H1 (cell line): ENCODE measurements around the gene ASCL2. TPM values are rescaled to one million over a fixed set of nuclear protein-coding genes. Genes with fewer than 3 reads are reported as not detected.

Experiments used
- CTCF ChIA-PET: fragments of 300-600 bp; sonication (Branson Sonifier 250); formaldehyde crosslinking; loops from one replicate; lab custom pipeline; 2021; ENCODE audit not compliant: partially characterized antibody; lab: Charles Lee
- POLR2A ChIA-PET: fragments of 300-600 bp; sonication (Branson Sonifier 250); formaldehyde crosslinking; loops from one replicate; lab custom pipeline; 2021; ENCODE audit warnings: inconsistent platforms; ENCODE audit not compliant: partially characterized antibody; lab: Charles Lee
- DNase-seq, 2 experiments: peaks; one replicate each; pipeline versions ENCODE4 v3.0.0 to v3.0.0-alpha.2; 2010 to 2022; ENCODE audit warnings: low spot score in 2 of 2, low read depth in 1 of 2, mixed read lengths in 1 of 2
- FAIRE-seq: peaks from 2 replicates; lab custom pipeline; 2011; peaks lifted over from hg19 to GRCh38; lab: Jason Lieb, UNC
- H2AFZ ChIP-seq: 2 replicates; pipeline ENCODE4 v1.8.1; 2012; ENCODE audit warnings: low read length, inconsistent platforms
- H2AK5ac ChIP-seq: 2 replicates; pipeline ENCODE4 v1.6.1; 2013; ENCODE audit warnings: low read depth, low read length
- H2BK120ac ChIP-seq: replicated peaks from 2 replicates; pipeline ENCODE3; 2013; ENCODE audit warnings: low read depth, low read length, inconsistent platforms
- H2BK12ac ChIP-seq: 2 replicates; pipeline ENCODE4 v1.6.1; 2013; ENCODE audit warnings: low read depth, low read length
- H2BK15ac ChIP-seq: 2 replicates; pipeline ENCODE4 v1.6.1; 2013; ENCODE audit warnings: low read length
- H2BK20ac ChIP-seq: 2 replicates; pipeline ENCODE4 v1.6.1; 2013; ENCODE audit warnings: low read length
- H2BK5ac ChIP-seq: 2 replicates; pipeline ENCODE4 v1.6.1; 2013; ENCODE audit warnings: low read depth, low read length
- H3K14ac ChIP-seq: 2 replicates; pipeline ENCODE4 v1.6.1; 2013; ENCODE audit warnings: inconsistent platforms; ENCODE audit not compliant: insufficient read length
- H3K18ac ChIP-seq: 2 replicates; pipeline ENCODE4 v1.6.1; 2013; ENCODE audit warnings: low read length; ENCODE audit errors: extremely low read depth
- H3K23ac ChIP-seq: 2 replicates; pipeline ENCODE4 v1.6.1; 2013; ENCODE audit warnings: inconsistent platforms; ENCODE audit not compliant: insufficient read length
- H3K23me2 ChIP-seq: 2 replicates; pipeline ENCODE4 v1.6.1; 2013; ENCODE audit warnings: low read depth, low read length
- H3K27ac ChIP-seq: 2 replicates; pipeline ENCODE4 v1.6.1; 2011; ENCODE audit warnings: low read depth, low read length, inconsistent platforms
- H3K27me3 ChIP-seq, 4 experiments: replicated peaks in 1 of 4; 1 replicate in 1 of 4; 2 replicates in 3 of 4; pipeline versions ENCODE4 v1.6.1 to v1.8.1; 2011 to 2013; ENCODE audit warnings: low read length in 3 of 4, mild to moderate bottlenecking in 3 of 4, inconsistent platforms in 2 of 4, mixed read lengths in 2 of 4, moderate library complexity in 1 of 4; ENCODE audit not compliant: control insufficient read depth in 3 of 4, insufficient read depth in 3 of 4; ENCODE audit errors: extremely low read depth in 1 of 4
- H3K36me3 ChIP-seq, 4 experiments: 2 replicates each; pipeline versions ENCODE4 v1.6.1 to v1.8.1; 2011 to 2013; ENCODE audit warnings: mild to moderate bottlenecking in 4 of 4, low read length in 3 of 4, moderate library complexity in 2 of 4, control low read depth in 1 of 4, inconsistent platforms in 1 of 4; ENCODE audit not compliant: insufficient read depth in 4 of 4, control insufficient read depth in 2 of 4
- H3K4ac ChIP-seq: replicated peaks from 2 replicates; pipeline ENCODE3; 2013; ENCODE audit warnings: low read length, low read depth, mixed read lengths, inconsistent platforms; ENCODE audit not compliant: insufficient read length
- H3K4me1 ChIP-seq, 4 experiments: replicated peaks in 1 of 4; 1 replicate in 1 of 4; 2 replicates in 3 of 4; pipeline versions ENCODE4 v1.6.1 to v1.8.1; 2011 to 2013; ENCODE audit warnings: low read length in 3 of 4, inconsistent platforms in 2 of 4, mixed read lengths in 1 of 4; ENCODE audit not compliant: insufficient read depth in 4 of 4, control insufficient read depth in 3 of 4
- H3K4me2 ChIP-seq, 2 experiments: 2 replicates each; pipeline versions ENCODE4 v1.6.1 to v1.8.1; 2011 to 2013; ENCODE audit warnings: low read depth in 2 of 2, low read length in 2 of 2, control low read depth in 1 of 2, inconsistent platforms in 1 of 2, mild to moderate bottlenecking in 1 of 2; ENCODE audit not compliant: insufficient read depth in 1 of 2
- H3K4me3 ChIP-seq, 4 experiments: fragments of 200-600, 300-600 bp in 1 of 4; sonication (generic), shearing (Covaris generic), sonication (Bioruptor Twin) in 1 of 4; 2 replicates each; pipeline versions ENCODE4 v1.5.1 to v1.8.1; 2011 to 2016; ENCODE audit warnings: low read length in 4 of 4, low read depth in 3 of 4, control low read depth in 2 of 4, inconsistent platforms in 2 of 4, mild to moderate bottlenecking in 2 of 4, mixed read lengths in 1 of 4, moderate library complexity in 1 of 4; ENCODE audit not compliant: insufficient read depth in 2 of 4; ENCODE audit errors: extremely low read depth in 1 of 4
- H3K56ac ChIP-seq: replicated peaks from 2 replicates; pipeline ENCODE3; 2013; ENCODE audit warnings: low read depth, mild to moderate bottlenecking, mixed read lengths, low read length, inconsistent platforms; ENCODE audit not compliant: insufficient read length
- H3K79me1 ChIP-seq: 2 replicates; pipeline ENCODE4 v1.6.1; 2013; ENCODE audit warnings: low read depth, low read length, control low read depth
- H3K79me2 ChIP-seq, 2 experiments: 2 replicates each; pipeline versions ENCODE4 v1.6.1 to v1.8.1; 2012 to 2013; ENCODE audit warnings: low read length in 2 of 2, mild to moderate bottlenecking in 2 of 2, inconsistent platforms in 1 of 2; ENCODE audit not compliant: insufficient read depth in 2 of 2, control insufficient read depth in 1 of 2
- H3K9ac ChIP-seq, 4 experiments: replicated peaks in 1 of 4; 1 replicate in 1 of 4; 2 replicates in 3 of 4; pipeline versions ENCODE4 v1.6.1 to v1.8.1; 2011 to 2013; ENCODE audit warnings: low read depth in 3 of 4, low read length in 3 of 4, control low read depth in 2 of 4, mild to moderate bottlenecking in 2 of 4, moderate library complexity in 2 of 4, inconsistent platforms in 1 of 4; ENCODE audit errors: extremely low read depth in 1 of 4
- H3K9me3 ChIP-seq, 2 experiments: 2 replicates each; pipeline versions ENCODE4 v1.6.1 to v1.8.1; 2012 to 2013; ENCODE audit warnings: mild to moderate bottlenecking in 2 of 2, moderate library complexity in 2 of 2, control low read depth in 1 of 2, inconsistent platforms in 1 of 2, low read depth in 1 of 2, low read length in 1 of 2, mixed read lengths in 1 of 2; ENCODE audit not compliant: insufficient read depth in 2 of 2
- H4K20me1 ChIP-seq, 2 experiments: replicated peaks in 1 of 2; 2 replicates each; pipeline versions ENCODE3 to v1.8.1; 2011 to 2013; ENCODE audit warnings: inconsistent platforms in 2 of 2, low read length in 2 of 2, mild to moderate bottlenecking in 1 of 2; ENCODE audit not compliant: insufficient read depth in 2 of 2, control insufficient read depth in 1 of 2
- H4K5ac ChIP-seq: 2 replicates; pipeline ENCODE4 v1.6.1; 2013; ENCODE audit warnings: low read length, low read depth, mixed read lengths, inconsistent platforms; ENCODE audit not compliant: insufficient read length
- H4K8ac ChIP-seq: 2 replicates; pipeline ENCODE4 v1.8.0; 2013; ENCODE audit warnings: mild to moderate bottlenecking, moderate library complexity, low read length, inconsistent platforms; ENCODE audit not compliant: insufficient read depth; ENCODE audit errors: extremely low read depth
- H4K91ac ChIP-seq: replicated peaks from 2 replicates; pipeline ENCODE3; 2013; ENCODE audit warnings: low read length, mixed read lengths, inconsistent platforms; ENCODE audit not compliant: insufficient read length
- TCF12 ChIP-seq: IDR thresholded peaks from 2 replicates; pipeline ENCODE4 v1.6.1; 2011; ENCODE audit warnings: low read depth, mild to moderate bottlenecking, low read length
- WGBS, 2 experiments: shearing (Covaris generic) in 1 of 2; methylation state at CpG; one replicate each; pipeline versions ENCODE4 v1.1.6 to v1.1.7; 2013 to 2015; ENCODE audit warnings: low lambda C conversion rate in 2 of 2, mixed read lengths in 2 of 2, inconsistent platforms in 1 of 2, low coverage in 1 of 2, missing lambda C conversion rate in 1 of 2; ENCODE audit not compliant: insufficient replicate concordance in 2 of 2, insufficient coverage in 1 of 2, insufficient read length in 1 of 2; ENCODE audit errors: extremely low coverage in 1 of 2, missing lambda C conversion rate in 1 of 2; 5-methylcytosine and 5-hydroxymethylcytosine counted together
- polyA plus RNA-seq, 7 experiments: library from polyadenylated mRNA; depleted of rRNA in 3 of 7; stranded (reverse) in 5 of 7; unstranded in 2 of 7; fragments of >200 nt in 5 of 7; fragments of 200-250 nt in 2 of 7; gene quantifications; 1 replicate in 5 of 7; 2 replicates in 1 of 7; 4 replicates in 1 of 7; pipeline versions ENCODE4 v1.2.1 to v1.2.3, GENCODE V29; 2011 to 2013; ENCODE audit warnings: missing spikeins in 2 of 7, mixed read lengths in 2 of 7
- total RNA-seq: library from RNA; stranded (reverse); fragmentation: NEBNext Ultra II Directional; extraction: Animal tissue kit (Norgen Biotek cat#: 25700); gene quantifications from 2 replicates; pipeline ENCODE4 v1.2.1, GENCODE V29; 2021

The ASCL2 gene
- total and polyA plus RNA-seq, 2 of the 8 experiments (the other 6 are each of a cell fraction or from before 2014, with no cell fraction given) = 0.51 to 0.56 TPM

- no peak overlapping the region for H2BK5ac ChIP-seq
- no peaks in the 10 kb centered on the region for H3K79me1 ChIP-seq
- no peak for FAIRE-seq
- no peak overlapping the region for H2BK20ac ChIP-seq
- peaks cover 0 to 6% (median 0%) of the 10 kb centered on the region in 4 experiments; a peak in 1 of 8 replicates for H3K36me3 ChIP-seq
- H4K8ac ChIP-seq = no peak overlapping the region
- no peak overlapping the region for H3K56ac ChIP-seq
- H3K4me3 ChIP-seq = no peak overlapping the region
- H3K4ac ChIP-seq = no peak overlapping the region
- H2BK15ac ChIP-seq = no peak overlapping the region
- H3K23me2 ChIP-seq = peaks cover 8% of the 10 kb centered on the region; the same call in 1 of the 2 replicates
- ChIA-PET CTCF (interaction anchor here (1.0 to 2.2 kb wide), 8 partner anchors 16 to 116 kb away, joined by 3 to 6 read pairs (median 4); no protein-coding TSS in a partner anchor), POLR2A (no interaction called here)
- H3K9me3 ChIP-seq = peaks cover 0 to 12% of the 10 kb centered on the region in 2 experiments; a peak in 1 of 4 replicates
- H3K4me2 ChIP-seq = no peak overlapping the region
- H4K5ac ChIP-seq = no peak overlapping the region
- no peak for DNase-seq
- no peak overlapping the region for H2AFZ ChIP-seq
- peaks cover 0 to 14% (median 3%) of the 10 kb centered on the region in 4 experiments; a peak in 3 of 7 replicates for H3K4me1 ChIP-seq
- no peak overlapping the region for H3K27ac ChIP-seq
- no peak overlapping the region for H3K18ac ChIP-seq
- no peak overlapping the region for H4K91ac ChIP-seq
- no peak overlapping the region for H3K9ac ChIP-seq
- H2BK12ac ChIP-seq = no peak overlapping the region
- H2AK5ac ChIP-seq = no peak overlapping the region; the same call in 1 of the 2 replicates
- 92% methylated on average over 12 of the region's 12 CpGs; no CpG with 5 or more reads in 1 of the 2 experiments for WGBS, 2 experiments
- H3K27me3 ChIP-seq = peaks cover 21 to 75% (median 57%) of the 10 kb centered on the region in 4 experiments
- no peak overlapping the region for H3K14ac ChIP-seq
- H3K79me2 ChIP-seq = no peaks in the 10 kb centered on the region
- no peak overlapping the region for H2BK120ac ChIP-seq
- no peaks in the 10 kb centered on the region for H4K20me1 ChIP-seq
- no peak overlapping the region for H3K23ac ChIP-seq
- no peak for TF ChIP-seq TCF12
Measured at GRCh38 chr11:2267306-2267850, 3.0 kb downstream of the ASCL2 start.
